Measurements from ENCODE around the gene EGFLAM.

Gene EGFLAM

DNA sequence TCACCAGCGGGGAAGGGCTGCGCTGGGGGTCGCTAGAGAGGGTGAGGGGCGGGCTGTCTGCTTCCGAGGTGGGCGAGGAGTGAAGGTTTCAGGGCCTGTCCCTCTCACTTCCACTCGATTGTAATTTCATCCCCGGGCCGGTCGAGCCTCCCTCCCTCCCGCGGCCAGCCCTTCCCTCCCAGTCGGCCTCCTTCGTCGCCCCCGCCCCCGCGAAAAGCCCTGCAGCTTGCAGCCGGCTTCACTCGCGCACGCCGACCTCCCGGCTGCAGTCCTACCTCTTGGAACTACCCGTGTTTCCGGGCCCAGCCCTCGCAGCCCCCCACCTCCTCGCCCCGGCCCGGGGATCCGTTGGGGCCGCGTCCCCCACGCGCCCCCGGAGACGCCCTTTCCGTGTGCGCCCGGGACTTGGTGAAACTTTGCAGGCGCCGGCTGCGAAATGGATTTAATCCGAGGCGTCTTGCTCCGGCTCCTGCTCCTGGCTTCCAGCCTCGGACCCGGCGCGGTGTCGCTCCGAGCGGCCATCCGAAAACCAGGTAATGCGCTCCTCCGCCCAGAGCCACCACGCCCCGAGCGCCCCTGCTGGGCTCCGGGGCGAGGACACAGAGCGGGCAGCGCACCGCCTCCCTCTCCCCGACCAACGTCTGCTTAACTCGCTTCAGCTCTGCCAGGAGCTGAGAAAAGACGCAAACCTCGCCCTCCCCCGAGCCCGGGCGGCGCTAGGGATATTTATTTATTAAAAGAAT lies at the start of gene EGFLAM:
Gene EGFLAM (plus strand): TSS at position 241 of the 743 bp plus-strand sequence. CDS start 196 bp downstream, at position 437.
- peak; percentile 85 for DNase-seq

DNA sequence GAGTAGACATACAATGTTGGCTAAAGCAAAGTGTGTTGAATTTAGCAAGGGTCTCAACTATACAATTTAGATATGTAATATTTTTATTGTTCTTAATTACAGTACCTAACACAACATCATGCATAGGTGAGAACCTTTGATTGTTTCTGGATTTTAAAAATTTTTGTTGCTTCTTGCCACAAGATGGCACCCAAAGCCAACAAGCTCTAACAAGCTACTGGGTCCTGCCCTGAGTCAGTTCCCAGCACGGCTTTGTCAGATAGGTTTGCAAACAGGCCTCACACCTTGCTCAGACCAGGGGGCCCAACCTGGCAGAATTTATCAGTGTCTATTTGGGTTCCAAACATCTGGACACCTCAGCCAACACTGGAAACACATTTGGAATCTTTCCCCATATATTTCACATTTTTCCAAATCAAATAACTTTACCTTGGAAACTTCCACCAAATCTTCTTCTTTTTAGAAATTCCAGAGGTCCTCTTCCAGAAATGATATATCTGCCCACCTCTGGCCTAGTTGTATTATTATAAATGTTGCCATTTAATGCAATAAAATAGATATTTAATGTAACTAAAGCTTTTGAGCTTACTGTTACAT lies 49.5 kb upstream of the EGFLAM start:
- peak; percentile 70 for DNase-seq

DNA sequence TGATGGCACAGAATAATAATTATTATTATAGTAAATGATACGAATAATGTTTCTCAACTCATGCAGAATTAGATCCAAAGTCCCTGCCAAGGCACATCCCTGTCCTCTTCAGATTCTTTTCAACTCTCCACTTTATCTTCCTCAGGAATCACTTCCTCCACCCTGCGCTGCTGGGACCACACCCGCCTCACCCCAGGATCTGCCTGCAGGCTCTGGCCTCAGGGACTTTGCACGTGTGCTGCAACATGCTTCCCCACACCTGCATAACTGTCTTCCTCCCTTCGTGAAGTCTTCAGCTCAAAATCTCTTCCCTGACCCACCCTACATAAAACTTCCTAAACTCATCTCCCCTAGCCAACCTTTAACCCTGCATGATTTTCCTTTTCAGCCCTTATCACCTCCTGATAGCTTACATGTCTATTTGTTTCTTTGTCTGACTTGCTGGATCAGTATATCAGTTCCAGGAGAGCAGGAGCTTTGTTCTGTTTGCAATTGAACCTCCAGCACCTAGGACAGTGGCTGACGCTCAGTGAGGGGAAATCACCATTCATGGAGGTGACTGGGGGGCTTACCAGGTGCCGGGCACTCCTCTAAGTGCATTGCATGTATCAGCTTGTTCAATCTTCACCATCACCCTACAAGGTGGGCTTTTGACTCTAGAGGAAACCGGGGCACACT lies 47.5 kb upstream of the EGFLAM start:
- DNase-seq, result no peak

DNA sequence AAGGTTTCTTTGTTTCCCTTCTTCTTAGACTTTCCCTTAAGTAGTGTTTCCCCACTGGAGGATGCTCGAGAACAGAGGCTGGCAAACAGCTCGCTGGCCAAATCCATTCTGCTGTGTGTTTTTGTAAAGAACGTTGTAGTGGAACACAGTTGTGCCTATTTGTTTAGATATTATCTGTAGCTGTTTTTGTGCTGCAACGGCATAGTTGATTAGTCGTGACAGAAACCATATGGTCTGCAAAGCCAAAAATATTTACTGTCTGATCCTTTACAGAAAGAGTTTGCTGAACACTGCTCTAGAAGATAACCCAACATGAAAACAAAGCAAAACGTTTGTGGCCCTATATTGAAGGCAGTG lies 47.0 kb upstream of the EGFLAM start:
- no peak for DNase-seq

DNA sequence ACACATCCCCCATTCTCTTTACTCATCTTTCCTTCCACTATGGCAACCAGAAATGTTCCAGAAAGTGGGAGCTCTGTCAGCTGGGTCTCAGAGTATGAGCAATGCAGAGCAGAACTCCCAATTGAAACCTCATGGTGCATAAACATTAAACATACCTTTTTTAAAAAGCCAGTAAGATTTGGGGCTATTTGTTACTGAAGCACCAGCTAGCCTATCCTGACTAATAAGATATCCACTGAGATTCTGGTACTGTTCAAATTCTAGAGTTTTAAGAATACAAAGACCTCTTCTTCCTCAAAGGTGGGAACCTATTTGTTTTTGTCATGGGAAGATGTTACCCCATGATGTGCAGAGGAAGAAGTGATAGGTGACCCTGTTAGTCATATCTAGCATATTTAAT lies 46.1 kb upstream of the EGFLAM start:
- no peak for DNase-seq

DNA sequence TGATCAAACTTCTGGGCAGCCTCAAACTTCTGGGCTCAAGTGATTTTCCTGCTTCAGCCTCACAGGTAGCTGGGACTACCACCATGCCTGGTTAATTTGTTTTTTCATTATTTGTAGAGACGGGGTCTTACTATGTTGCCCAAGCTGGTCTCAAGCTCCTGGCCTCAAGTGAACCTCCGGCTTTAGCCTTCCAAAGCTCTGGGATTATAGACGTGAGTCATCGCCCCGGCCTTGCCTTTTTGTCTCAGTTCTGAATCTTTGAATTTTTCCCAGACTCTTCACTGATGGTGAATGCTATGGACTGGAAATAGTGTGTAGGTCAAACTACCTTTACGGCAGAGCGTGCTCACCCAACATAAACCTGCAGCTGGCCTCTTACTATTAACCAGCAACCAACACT lies 32.3 kb upstream of the EGFLAM start:
- no peak for DNase-seq

DNA sequence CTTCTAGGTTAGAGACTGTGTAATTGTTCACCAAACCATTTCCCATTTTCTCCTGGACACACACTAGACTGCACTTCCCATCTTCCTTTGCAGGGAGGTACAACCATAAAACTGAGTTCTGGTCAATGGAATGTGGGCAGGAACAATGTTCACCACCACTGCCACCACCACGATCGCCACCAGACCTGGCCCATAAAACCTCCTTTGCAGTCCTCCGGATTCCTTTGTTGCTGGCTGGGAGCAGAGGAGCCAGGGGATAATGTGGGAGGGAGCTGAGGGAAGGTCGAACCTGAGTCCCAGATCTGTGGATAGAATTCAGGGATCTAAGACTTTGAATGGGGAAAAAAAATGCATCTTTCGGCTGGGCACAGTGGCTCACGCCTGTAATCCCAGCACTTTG lies 29.4 kb upstream of the EGFLAM start:
- DNase-seq, result peak; percentile 62

DNA sequence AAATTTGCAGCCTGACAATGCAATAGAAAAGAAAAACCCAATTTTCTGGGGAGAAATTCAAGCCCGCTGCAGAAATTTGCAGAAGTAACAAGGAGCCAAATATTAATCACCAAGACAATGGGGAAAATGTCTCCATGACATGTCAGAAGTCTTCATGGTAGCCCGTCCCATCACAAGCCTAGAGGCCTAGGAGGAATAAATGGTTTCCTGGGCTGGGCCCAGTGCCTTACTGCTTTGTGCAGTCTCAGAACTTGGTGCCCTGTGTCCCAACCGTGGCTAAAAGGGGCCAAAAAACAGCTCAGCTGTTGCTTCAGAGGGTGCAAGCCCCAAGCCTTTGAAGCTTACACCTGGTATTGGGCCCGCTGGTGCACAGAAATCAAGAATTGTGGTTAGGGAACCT lies 23.6 kb upstream of the EGFLAM start:
- DNase-seq, result no peak

DNA sequence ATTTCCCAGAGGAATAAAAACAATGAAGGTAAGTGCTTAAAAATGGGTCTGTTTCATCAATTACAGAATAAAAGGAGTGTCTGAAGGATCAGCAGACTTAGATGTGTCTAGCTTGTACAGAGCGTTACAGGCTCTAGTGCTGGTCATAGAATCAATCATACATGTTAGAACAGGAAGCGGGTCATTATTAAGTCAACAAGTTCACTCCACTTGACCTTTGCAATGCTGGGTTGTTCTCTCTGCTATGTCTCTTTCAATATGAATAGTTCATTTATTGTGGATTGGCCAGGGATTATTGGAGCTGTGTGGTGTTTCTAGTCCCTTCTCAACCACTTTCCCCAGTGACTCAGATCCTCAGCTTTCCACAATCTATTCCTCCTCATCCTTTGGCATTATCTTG lies 20.7 kb upstream of the EGFLAM start:
- no peak for DNase-seq

DNA sequence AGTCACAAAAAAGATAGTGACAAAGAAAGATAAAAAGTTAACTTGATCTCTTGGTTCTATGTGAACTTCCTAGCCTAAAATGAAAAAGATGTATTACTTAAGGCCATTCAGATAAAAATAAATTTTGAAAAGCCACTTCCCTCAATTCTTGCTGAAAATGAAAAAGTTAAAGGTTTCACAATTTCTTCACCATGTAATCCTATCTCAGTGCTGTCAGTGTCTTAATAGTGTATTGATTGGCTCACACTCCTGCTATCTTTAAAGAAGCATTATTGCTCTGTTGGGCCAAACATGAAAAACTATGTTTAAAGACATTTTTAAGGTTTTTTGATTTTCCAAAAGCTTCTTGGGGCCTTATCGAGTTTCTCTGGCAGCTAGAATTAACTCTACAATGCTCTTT lies 18.1 kb upstream of the EGFLAM start:
- DNase-seq, result no peak

DNA sequence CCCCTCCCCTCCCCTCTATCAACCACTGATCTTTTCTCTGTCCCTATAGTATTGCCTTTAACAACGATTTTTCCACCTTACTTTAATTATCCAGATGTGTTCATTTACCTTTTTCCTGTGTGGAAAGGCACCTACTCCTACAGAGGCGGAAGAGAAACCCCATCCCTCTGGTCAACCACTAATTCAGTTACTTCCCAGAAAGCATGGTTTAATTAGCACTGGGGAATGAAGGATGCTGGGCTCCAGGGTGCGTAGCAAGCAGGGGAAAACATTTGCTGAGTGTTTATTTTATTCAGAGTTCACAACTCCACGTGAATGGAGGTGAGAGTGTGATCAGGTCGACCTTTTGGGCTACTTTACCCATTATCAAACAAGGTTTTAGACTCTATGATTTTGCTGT lies 16.7 kb upstream of the EGFLAM start:
- no peak for DNase-seq

DNA sequence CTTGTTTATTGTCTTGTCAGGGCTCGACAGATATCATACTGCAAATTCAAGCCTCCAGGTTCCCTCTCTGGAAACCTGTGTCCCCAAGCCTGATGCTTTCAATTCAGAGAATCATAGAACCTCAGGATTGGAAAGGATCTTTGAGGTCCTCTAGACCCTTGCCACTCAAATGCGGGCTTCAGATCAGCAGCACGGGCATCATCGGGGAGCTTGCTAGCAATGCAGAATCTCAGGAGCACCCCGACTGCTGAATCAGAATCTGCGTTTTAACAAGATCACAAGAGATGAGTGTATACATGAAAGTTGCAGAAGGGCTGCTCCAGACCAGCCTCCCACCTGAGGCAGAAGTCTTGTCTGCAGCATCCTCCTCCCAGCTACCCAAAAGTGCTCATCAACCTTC lies 13.1 kb upstream of the EGFLAM start:
- no peak for DNase-seq

DNA sequence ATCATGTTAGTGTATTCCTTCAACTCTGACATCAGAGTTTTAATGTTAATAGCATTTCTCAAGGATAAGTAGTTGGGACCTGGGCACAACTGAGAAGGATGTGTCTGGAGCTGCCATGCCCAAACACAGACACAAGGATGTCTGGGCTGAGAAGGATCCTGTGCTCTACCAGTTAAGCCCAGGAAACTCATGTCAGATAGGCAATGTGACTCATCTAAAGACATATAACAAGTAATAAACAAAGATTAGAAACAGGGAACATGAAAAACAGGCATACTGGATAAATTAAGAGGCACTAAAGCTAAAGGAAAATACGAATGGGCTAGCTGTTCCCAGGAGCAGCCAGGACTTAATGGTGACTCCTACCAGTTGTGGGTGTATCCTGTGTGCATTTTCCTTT lies 9.1 kb upstream of the EGFLAM start:
- no peak for DNase-seq

DNA sequence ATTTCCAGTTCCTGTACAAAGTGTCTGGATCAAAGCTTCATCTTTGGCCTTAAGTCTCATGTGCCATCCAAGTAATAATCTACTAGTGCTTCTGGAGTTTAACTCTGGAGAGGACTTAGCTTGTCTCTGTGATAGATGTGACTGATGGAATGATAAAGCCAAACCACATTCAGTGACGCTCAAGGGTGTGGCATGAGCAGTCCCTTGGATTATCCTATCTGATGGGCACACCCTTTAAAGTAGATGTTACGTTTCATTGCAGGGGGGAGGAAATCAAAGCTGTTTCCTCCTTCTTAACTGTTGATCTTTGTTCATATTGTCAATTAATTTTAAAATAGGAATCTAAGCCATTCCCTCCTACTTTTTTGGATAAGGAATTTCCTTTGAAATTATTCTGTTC lies 8.5 kb upstream of the EGFLAM start:
- no peak for DNase-seq

DNA sequence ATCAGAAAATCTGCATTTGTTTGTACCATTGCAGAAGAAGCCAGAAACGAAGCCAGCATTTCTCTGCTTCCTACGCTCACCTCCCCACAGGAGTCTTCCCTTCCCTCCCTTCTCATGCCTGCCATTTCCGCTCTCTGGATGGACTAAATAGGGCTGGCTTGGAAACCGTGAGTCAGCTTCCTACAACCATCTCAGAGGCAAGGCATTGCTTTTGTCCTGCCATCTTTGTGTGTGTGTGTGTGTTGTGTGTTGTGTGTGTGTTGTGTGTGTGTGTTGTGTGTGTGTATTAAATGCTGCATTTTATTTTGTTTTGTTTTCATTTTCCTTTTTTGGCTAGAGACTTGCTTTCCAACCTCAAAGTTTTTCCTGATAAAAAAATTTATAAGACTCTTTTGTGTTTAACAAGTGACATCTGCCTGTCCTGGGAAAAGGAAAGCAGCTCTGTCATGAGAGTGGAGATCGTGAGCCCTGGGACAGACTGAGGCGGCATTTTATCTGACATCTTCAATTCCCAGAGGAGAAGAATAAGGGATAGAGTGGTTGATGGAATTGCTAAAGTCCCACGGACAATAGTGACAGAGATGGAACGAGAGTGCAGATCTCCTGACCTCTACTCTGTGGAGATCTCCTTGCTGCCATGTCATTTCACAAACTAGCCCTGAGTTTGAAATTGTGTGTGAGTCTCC lies 7.5 kb upstream of the EGFLAM start:
- DNase-seq, result no peak

DNA sequence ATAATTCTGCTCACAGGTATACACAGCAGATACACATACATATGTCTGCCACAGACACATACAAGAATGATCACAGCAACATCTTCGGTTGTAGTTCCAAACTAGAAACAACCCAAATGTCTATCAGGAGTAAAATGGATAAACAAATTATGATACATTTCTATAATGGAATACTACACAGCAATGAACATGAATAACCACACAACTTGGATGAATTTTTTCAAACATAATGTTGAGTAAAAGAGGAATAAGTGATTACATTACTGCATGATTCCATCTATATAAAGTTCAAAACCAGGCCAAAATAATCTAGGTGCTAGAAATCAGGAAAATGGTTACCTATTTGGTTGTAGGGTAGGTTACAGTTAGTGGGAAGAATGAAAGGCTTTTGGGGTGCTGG lies 4.6 kb upstream of the EGFLAM start:
- no peak for DNase-seq

DNA sequence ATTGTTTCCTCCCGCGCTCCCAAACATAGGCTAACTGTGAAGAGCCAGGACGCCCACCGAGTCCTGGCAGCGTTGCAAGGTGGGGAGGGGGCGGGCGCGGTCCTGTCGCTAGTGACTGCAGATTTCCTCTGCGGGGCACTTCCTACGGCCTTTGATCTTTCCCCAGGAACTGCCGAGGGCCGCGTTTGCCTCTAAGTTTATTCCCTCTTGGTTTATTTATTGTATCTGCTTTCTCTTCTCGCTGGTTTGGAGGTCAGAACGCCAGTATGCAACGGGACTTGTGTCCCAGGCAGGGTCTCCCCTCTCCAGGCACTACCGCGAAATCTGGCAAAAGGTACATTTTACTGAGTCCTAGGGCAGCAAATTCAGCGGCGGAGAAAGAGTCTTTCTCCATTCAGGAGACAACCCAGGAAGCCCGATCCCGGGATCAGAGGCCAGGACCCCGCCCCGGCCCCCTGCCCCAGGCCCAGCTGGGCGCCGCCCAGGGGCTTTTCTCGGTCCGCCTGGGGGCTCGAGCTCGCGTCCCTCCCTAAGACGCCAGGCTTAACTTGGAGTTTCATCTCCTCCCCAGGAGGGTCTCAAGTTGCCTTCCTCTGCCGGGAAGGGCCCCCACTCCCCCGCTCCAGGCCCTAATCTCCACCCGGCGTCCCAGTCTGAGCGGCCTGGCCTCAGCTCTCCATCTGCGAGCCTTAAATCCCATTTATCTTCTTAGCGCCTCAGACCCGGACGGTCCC lies 884 bp upstream of the EGFLAM start:
- peak; percentile 62 for DNase-seq

DNA sequence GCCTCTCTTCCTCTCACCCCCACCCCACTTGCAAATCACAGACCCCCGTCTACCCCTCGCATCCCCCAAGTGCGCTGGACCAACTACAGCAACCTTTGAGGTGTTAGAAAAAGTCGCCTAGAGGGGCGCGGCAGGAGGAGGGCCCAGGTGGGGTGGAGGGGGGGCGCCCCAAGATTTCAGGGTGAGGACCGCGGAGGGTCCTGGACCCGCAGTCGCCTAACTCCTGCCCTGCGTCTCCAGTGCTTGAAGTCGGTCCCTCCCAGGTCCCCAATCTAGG lies 379 bp upstream of the EGFLAM start:
- no peak for DNase-seq

DNA sequence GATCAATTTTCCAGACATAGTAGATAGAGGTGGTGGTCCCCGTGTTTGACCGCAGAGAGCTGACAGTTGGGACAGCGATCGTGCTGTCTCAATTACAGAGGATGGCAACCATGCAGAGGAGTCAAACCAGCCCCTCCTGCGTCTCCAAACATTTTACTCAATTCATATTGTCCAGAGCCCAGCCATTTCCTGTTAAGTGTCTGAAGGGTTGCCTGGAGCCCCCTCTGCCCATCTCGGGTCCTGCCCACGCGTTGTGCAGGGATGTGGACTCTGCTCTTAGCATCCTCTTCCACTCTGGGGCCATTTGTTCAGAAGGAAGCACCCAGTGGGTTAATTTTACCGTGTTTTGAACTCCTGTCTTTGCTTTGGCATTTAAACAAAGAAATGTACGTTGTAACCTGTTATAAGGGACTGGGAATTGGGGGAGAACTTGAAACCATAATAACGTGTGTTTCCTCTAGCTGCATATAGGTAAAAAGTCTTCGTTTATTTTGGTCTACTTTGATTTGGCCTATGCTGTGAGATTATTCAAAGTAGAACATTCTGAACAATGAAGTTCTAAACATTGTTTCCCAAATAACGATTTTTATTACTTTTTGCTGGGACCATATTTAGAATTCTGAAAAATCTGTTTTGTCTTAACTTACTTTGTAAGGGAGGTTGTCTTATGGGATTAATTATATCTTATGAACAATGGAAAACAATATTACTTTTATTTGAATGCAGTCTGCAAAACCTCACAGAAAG lies 876 bp downstream of the EGFLAM start:
- DNase-seq, result no peak

DNA sequence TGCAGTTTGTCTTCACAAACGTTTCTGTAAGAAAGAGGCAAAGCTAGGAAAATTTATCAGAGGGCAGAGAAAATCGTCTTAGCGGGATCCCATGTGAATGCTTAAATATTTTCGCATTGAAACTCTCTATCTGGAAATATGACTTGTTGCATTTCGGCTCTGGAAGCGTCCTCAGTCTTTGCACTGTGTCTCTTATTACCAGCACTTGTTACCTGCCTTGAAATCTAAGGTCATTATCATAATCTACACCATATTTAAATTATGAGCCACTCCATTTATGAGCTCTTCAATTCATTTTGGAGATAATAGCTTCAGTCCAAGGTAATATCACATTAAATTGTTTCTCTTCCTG lies 1.4 kb downstream of the EGFLAM start:
- no peak for DNase-seq

DNA sequence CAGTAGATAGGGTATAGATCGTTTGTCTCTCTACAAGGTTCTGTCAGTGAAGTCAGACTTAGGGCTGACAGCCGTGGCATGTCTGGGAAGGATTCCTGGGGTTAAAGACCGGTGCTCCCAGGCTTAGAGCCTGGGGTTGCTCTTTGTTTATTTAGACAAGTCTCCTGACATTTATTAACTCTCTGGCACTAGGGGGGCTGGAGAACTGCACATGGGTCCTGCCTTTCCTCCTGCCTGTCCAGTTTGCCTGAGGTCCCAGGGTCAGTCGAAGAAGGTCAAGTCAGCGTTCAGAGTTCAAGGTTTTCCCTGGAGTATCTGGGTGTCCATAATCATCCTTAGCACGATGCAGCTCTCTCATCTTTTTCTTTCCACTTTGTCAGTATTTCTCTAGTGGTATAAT lies 5.6 kb downstream of the EGFLAM start:
- no peak for DNase-seq

DNA sequence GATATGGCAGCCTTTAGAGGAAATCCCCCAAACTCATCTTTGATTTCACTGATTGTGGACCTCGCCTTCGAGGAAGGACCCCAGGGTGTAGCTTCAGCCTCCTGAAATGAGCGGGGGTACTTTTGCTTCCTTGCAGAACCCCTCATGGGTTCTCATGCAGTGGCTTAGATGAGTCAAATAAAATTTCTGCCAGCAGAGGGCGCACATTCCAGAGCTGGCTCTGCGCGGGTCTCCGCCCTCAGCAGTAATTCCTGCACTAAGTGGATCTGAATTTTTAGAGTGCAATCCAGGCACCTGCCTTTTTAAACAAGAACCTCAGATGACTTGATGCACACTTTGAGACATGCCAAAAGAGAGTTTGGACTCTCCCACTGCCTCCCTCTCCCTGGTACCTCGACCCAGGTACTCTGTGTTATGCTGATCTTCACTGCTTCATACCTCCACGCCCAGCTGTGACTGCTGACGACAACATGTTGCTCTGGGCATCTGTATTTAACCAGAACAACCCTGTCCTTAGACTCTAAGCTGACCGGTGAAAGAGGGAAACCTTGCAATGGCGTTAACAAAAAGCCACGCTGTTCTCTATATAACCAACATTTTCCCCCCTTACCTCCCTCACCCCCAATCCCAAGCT lies 7.3 kb downstream of the EGFLAM start:
- DNase-seq, result peak; percentile 87
